GM23248 (cell line): Measurements from ENCODE around the gene CEBPZOS.

ENCODE experiments used
- EZH2 ChIP-seq: fragments of 200-600 bp; sonication (generic); IDR thresholded peaks from 2 replicates; pipeline ENCODE4 v1.6.1; 2018; ENCODE audit warnings: antibody characterized with exemption, mild to moderate bottlenecking; ENCODE audit not compliant: insufficient read depth, poor library complexity, severe bottlenecking
- EZH2phosphoT487 ChIP-seq: fragments of 200-600 bp; sonication (generic); IDR thresholded peaks from 2 replicates; pipeline ENCODE4 v1.6.1; 2018; ENCODE audit warnings: antibody characterized with exemption, moderate library complexity, mild to moderate bottlenecking, low read depth; ENCODE audit not compliant: insufficient read depth

- TF ChIP-seq EZH2 (no peak), EZH2phosphoT487 (no peak)
Measured at GRCh38 chr2:37198681-37199065, 2.4 kb downstream of the CEBPZOS start.
